MM.1S (cell line): ENCODE measurements around the gene CTSF.

ENCODE experiments used
- DNase-seq: peaks from one replicate; pipeline ENCODE4 v3.0.0-alpha.2; 2015
- H2AFZ ChIP-seq: fragments of 300-600 bp; sonication (generic); 2 replicates; pipeline ENCODE4 v1.6.0; 2016; ENCODE audit warnings: antibody characterized with exemption, low read length
- H3F3A ChIP-seq: fragments of 300-600 bp; sonication (generic); 2 replicates; pipeline ENCODE4 v1.6.1; 2016; ENCODE audit warnings: mild to moderate bottlenecking, antibody characterized with exemption, low read length, moderate library complexity, mixed read lengths; ENCODE audit not compliant: insufficient read depth
- H3K27ac ChIP-seq: fragments of 300-600 bp; sonication (generic); 2 replicates; pipeline ENCODE4 v1.5.1; 2016; ENCODE audit warnings: mild to moderate bottlenecking, low read length
- H3K27me3 ChIP-seq: fragments of 300-600 bp; sonication (generic); replicated peaks from 2 replicates; pipeline ENCODE4 v1.6.0; 2016; ENCODE audit warnings: low read length; ENCODE audit not compliant: insufficient read depth
- H3K36me3 ChIP-seq: fragments of 300-600 bp; sonication (generic); replicated peaks from 2 replicates; pipeline ENCODE4 v1.6.1; 2016; ENCODE audit warnings: mild to moderate bottlenecking, low read length, mixed read lengths; ENCODE audit not compliant: insufficient read depth
- H3K4me1 ChIP-seq: fragments of 300-600 bp; sonication (generic); 2 replicates; pipeline ENCODE4 v1.6.1; 2016; ENCODE audit warnings: low read length, mixed read lengths
- H3K4me2 ChIP-seq: fragments of 300-600 bp; sonication (generic); 2 replicates; pipeline ENCODE4 v1.6.0; 2016; ENCODE audit warnings: low read depth, low read length
- H3K4me3 ChIP-seq: fragments of 300-600 bp; sonication (generic); 2 replicates; pipeline ENCODE4 v1.5.1; 2016; ENCODE audit warnings: low read length, mixed read lengths
- H3K79me2 ChIP-seq: fragments of 300-600 bp; sonication (generic); 2 replicates; pipeline ENCODE4 v1.6.1; 2016; ENCODE audit warnings: mixed run types, low read length, mixed read lengths
- H3K9ac ChIP-seq: fragments of 300-600 bp; sonication (generic); 2 replicates; pipeline ENCODE4 v1.6.1; 2016; ENCODE audit warnings: low read length, mixed read lengths
- H3K9me2 ChIP-seq: fragments of 300-600 bp; sonication (generic); replicated peaks from 2 replicates; pipeline ENCODE4 v1.6.1; 2016; ENCODE audit warnings: mild to moderate bottlenecking, low read length, mixed read lengths; ENCODE audit not compliant: insufficient read depth
- H3K9me3 ChIP-seq: fragments of 300-600 bp; sonication (generic); replicated peaks from 2 replicates; pipeline ENCODE4 v1.6.1; 2016; ENCODE audit warnings: mild to moderate bottlenecking, low read length, mixed read lengths; ENCODE audit not compliant: insufficient read depth
- H4K20me1 ChIP-seq: fragments of 300-600 bp; sonication (generic); 2 replicates; pipeline ENCODE4 v1.6.1; 2016; ENCODE audit warnings: mild to moderate bottlenecking, low read length, moderate library complexity, mixed read lengths; ENCODE audit not compliant: insufficient read depth
- EZH2 ChIP-seq: fragments of 300-600 bp; sonication (generic); optimal IDR thresholded peaks from 2 replicates; pipeline ENCODE3; 2017; ENCODE audit warnings: low read depth, mild to moderate bottlenecking, antibody characterized with exemption, low read length, mixed read lengths
- EZH2phosphoT487 ChIP-seq: fragments of 300-600 bp; sonication (generic); IDR thresholded peaks from 2 replicates; pipeline ENCODE4 v1.6.1; 2018; ENCODE audit warnings: antibody characterized with exemption, low read length
- TF ChIP-seq, protein P1 (sequence below): fragments of 300-600 bp; sonication (generic); IDR thresholded peaks from 2 replicates; pipeline ENCODE4 v1.5.1; 2016; ENCODE audit warnings: antibody characterized with exemption, low read length, mixed read lengths

The CTSF gene

DNA sequence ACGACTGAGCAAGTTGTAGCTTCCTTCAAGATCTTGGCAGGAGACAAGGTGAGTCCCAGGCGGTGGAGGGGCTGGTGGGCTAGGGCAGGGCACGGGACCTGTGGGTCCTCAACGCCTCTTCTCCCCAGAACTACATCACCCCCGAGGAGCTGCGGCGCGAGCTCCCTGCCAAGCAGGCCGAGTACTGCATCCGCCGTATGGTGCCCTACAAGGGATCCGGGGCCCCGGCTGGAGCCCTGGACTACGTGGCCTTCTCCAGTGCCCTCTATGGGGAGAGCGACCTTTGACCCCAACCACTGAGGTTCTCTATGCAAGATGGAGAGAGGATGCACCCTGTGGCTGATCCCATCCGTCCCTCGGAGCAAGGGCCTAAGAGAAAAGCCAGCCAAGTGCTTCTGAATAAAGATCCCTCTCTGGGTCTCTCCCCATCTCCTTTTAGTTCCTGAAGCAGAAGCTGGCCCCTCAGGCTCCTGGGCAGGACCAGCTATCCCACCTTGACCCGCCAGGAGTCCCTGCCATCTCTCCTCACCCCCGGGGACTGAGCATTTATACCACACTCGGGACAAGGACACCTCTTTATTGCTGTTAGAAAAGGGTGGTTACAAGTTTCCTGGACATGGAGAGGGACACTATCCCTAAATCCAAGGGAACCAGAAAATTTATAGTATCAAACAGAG lies 5.4 kb downstream of the CTSF start:
- Histone ChIP-seq H3K4me3 (no peak overlapping the region), H3K4me2 (no peak overlapping the region), H3K9me3 (no peaks in the 10 kb centered on the region), H3K9ac (no peak overlapping the region), H3K27me3 (peaks cover 88% of the 10 kb centered on the region), H2AFZ (no peak overlapping the region), H3K79me2 (no peaks in the 10 kb centered on the region), H3K36me3 (no peaks in the 10 kb centered on the region), H3K9me2 (no peaks in the 10 kb centered on the region), H3K27ac (no peak overlapping the region), H3F3A (no peaks in the 10 kb centered on the region), H3K4me1 (no peaks in the 10 kb centered on the region), H4K20me1 (no peaks in the 10 kb centered on the region)
- DNase-seq = no peak
- TF ChIP-seq EZH2 (no peak), EZH2phosphoT487 (no peak)
- TF ChIP-seq, protein P1, sequence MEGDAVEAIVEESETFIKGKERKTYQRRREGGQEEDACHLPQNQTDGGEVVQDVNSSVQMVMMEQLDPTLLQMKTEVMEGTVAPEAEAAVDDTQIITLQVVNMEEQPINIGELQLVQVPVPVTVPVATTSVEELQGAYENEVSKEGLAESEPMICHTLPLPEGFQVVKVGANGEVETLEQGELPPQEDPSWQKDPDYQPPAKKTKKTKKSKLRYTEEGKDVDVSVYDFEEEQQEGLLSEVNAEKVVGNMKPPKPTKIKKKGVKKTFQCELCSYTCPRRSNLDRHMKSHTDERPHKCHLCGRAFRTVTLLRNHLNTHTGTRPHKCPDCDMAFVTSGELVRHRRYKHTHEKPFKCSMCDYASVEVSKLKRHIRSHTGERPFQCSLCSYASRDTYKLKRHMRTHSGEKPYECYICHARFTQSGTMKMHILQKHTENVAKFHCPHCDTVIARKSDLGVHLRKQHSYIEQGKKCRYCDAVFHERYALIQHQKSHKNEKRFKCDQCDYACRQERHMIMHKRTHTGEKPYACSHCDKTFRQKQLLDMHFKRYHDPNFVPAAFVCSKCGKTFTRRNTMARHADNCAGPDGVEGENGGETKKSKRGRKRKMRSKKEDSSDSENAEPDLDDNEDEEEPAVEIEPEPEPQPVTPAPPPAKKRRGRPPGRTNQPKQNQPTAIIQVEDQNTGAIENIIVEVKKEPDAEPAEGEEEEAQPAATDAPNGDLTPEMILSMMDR = no peak

DNA sequence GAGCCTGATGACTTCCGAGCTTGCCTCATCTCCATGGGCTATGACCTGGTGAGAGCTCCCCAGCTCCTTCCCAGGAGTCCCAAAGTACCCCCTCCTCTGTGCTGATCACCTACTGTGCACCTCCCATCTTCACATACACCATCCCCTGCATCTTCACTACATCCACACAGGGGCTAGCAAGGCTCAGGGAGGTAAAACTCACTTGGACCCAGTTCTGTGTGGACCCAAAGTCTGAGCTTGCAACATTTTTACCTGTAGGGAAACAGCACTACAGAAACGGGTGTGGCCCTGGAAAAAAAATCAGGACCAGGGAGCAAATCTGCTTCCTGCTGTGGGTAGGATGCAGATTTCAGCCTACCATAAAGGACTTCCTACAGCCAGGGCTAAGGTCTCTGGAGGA lies 6.1 kb downstream of the CTSF start:
- DNase-seq = no peak
- Histone ChIP-seq H3F3A (no peaks in the 10 kb centered on the region), H2AFZ (no peak overlapping the region), H3K36me3 (no peaks in the 10 kb centered on the region), H3K9ac (no peak overlapping the region), H4K20me1 (no peaks in the 10 kb centered on the region), H3K79me2 (no peaks in the 10 kb centered on the region), H3K4me1 (no peaks in the 10 kb centered on the region), H3K27ac (no peak overlapping the region), H3K4me2 (no peak overlapping the region), H3K9me2 (no peaks in the 10 kb centered on the region), H3K27me3 (peaks cover 88% of the 10 kb centered on the region), H3K4me3 (no peak overlapping the region), H3K9me3 (no peaks in the 10 kb centered on the region)
- no peak for TF ChIP-seq EZH2
- TF ChIP-seq, protein P1 = no peak
- TF ChIP-seq EZH2phosphoT487 = no peak

DNA sequence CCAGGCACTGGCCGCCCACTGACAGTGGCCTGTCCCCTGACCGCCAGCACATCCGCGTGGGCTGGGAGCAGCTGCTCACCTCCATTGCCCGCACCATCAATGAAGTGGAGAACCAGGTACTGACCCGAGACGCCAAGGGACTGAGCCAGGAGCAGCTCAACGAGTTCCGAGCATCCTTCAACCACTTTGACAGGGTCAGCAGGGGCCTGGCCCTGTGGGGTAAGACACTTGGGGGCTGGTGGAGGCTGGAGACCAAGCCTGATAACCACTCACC lies 6.5 kb downstream of the CTSF start:
- Histone ChIP-seq H3K9ac (no peak overlapping the region), H3K9me3 (no peaks in the 10 kb centered on the region), H3K27ac (no peak overlapping the region), H3K4me2 (no peak overlapping the region), H3F3A (no peaks in the 10 kb centered on the region), H3K4me3 (no peak overlapping the region), H3K9me2 (no peaks in the 10 kb centered on the region), H3K36me3 (no peaks in the 10 kb centered on the region), H3K79me2 (no peaks in the 10 kb centered on the region), H3K27me3 (peaks cover 88% of the 10 kb centered on the region), H4K20me1 (no peaks in the 10 kb centered on the region), H3K4me1 (no peaks in the 10 kb centered on the region), H2AFZ (no peak overlapping the region)
- DNase-seq = no peak
- TF ChIP-seq EZH2phosphoT487 = no peak
- TF ChIP-seq, protein P1 = no peak
- no peak for TF ChIP-seq EZH2
